NCI-H1436 (cell line): ENCODE results near the gene MOB3B.

Source experiments
- DNase-seq: peaks from one replicate; lab custom pipeline; 2025; lab: John Stamatoyannopoulos, UW

The MOB3B gene

GRCh38 chr9:27541740-27542139 is 12.1 kb upstream of the MOB3B start:
- DNase-seq = no peak

- no peak for DNase-seq
These were observed 10.9 kb upstream of the MOB3B start for GRCh38 chr9:27540502-27540901.

GRCh38 chr9:27539479-27540441 is 10.1 kb upstream of the MOB3B start:
- DNase-seq = no peak

GRCh38 chr9:27538647-27539046 is 9.0 kb upstream of the MOB3B start:
- no peak for DNase-seq

- DNase-seq = no peak
These were observed 8.1 kb upstream of the MOB3B start for GRCh38 chr9:27537756-27538155.

GRCh38 chr9:27537027-27537435 is 7.4 kb upstream of the MOB3B start:
- DNase-seq = no peak

GRCh38 chr9:27536168-27536567 is 6.6 kb upstream of the MOB3B start:
- no peak for DNase-seq

- DNase-seq = no peak
These were observed 6.1 kb upstream of the MOB3B start for GRCh38 chr9:27535701-27536118.

GRCh38 chr9:27534658-27535209 is 5.1 kb upstream of the MOB3B start:
- DNase-seq = no peak

- DNase-seq = no peak
These were observed 4.5 kb upstream of the MOB3B start for GRCh38 chr9:27534131-27534530.

GRCh38 chr9:27533311-27533710 is 3.7 kb upstream of the MOB3B start:
- no peak for DNase-seq

- DNase-seq = no peak
These were observed 2.4 kb upstream of the MOB3B start for GRCh38 chr9:27532046-27532445.

- no peak for DNase-seq
These were observed 1.5 kb upstream of the MOB3B start for GRCh38 chr9:27530915-27531755.

- no peak for DNase-seq
These were observed 713 bp downstream of the MOB3B start for GRCh38 chr9:27528886-27529315.

GRCh38 chr9:27528076-27528885 is 1.3 kb downstream of the MOB3B start:
- DNase-seq = no peak

- DNase-seq = no peak
These were observed 1.9 kb downstream of the MOB3B start for GRCh38 chr9:27527702-27528075.

GRCh38 chr9:27524236-27524635 is 5.4 kb downstream of the MOB3B start, which contains the start of gene IFNK:
Gene IFNK, plus strand, starts transcription at chr9:27524290. Its CDS starts 47 bp downstream, at chr9:27524337.
- DNase-seq = no peak

- DNase-seq = no peak
These were observed 6.5 kb downstream of the MOB3B start for GRCh38 chr9:27523141-27523540.

GRCh38 chr9:27520986-27521385 is 8.6 kb downstream of the MOB3B start:
- no peak for DNase-seq

- no peak for DNase-seq
These were observed 9.8 kb downstream of the MOB3B start for GRCh38 chr9:27519466-27520465.
